Tibial nerve (tissue), 4 donors: ENCODE data around the gene QSOX2. TPM values are rescaled to one million over a fixed set of nuclear protein-coding genes. Genes with fewer than 3 reads are reported as not detected.

ENCODE experiments used
- DNase-seq, 2 donors: peaks; one replicate each; pipeline ENCODE4 v3.0.0-alpha.2; 2019; ENCODE audit warnings: low spot score in 2 of 2
- H3K27ac ChIP-seq, 4 donors: fragments of 200-600 bp; sonication (generic) in 3 of 4; one replicate each; pipeline ENCODE4 v1.5.1; 2017 to 2019; ENCODE audit warnings: mild to moderate bottlenecking in 1 of 4
- H3K27me3 ChIP-seq, 2 donors: fragments of 200-600 bp; sonication (generic) in 1 of 2; one replicate each; pipeline versions ENCODE4 v1.5.1 to v1.6.0; 2017 to 2019
- H3K36me3 ChIP-seq, 3 donors: fragments of 200-600 bp; sonication (generic); one replicate each; pipeline ENCODE4 v1.5.1; 2018 to 2019
- H3K4me1 ChIP-seq, 4 donors: fragments of 200-600 bp; sonication (generic) in 3 of 4; one replicate each; pipeline ENCODE4 v1.5.1; 2017 to 2019
- H3K4me3 ChIP-seq, 4 donors: fragments of 200-600 bp; sonication (generic) in 3 of 4; one replicate each; pipeline ENCODE4 v1.5.1; 2017 to 2019; ENCODE audit warnings: mild to moderate bottlenecking in 1 of 4, moderate library complexity in 1 of 4
- H3K9me3 ChIP-seq, 4 donors: fragments of 200-600 bp; sonication (generic) in 3 of 4; one replicate each; pipeline ENCODE4 v1.5.1; 2017 to 2019
- EP300 ChIP-seq, 2 donors: sonication (generic); formaldehyde crosslinking; IDR thresholded peaks; one replicate each; pipeline ENCODE4 v1.6.1; 2017; ENCODE audit warnings: antibody characterized with exemption in 2 of 2, mild to moderate bottlenecking in 1 of 2
- POLR2A ChIP-seq, 2 donors: fragments of 450-650 bp; IDR thresholded peaks; one replicate each; pipeline ENCODE4 v1.6.1; 2017; ENCODE audit warnings: antibody characterized with exemption in 2 of 2, mild to moderate bottlenecking in 2 of 2, moderate library complexity in 2 of 2
- WGBS, 2 donors: methylation state at CpG; one replicate each; pipeline ENCODE4 v1.1.5; 2018; 5-methylcytosine and 5-hydroxymethylcytosine counted together
- total RNA-seq, 4 donors: library from RNA; depleted of rRNA; stranded (reverse); fragments of >200 nt; gene quantifications; one replicate each; pipeline ENCODE4 v1.1.0, GENCODE V29; 2016
- TF ChIP-seq, protein P1 (sequence below), 5 experiments: fragments of 200-600 bp in 3 of 5; fragments of 450-650 bp in 2 of 5; sonication (generic) in 3 of 5; IDR thresholded peaks; one replicate each; pipeline ENCODE4 v1.5.1; 2016 to 2019; ENCODE audit warnings: antibody characterized with exemption in 5 of 5, mild to moderate bottlenecking in 3 of 5, moderate library complexity in 2 of 5

The QSOX2 gene
- total RNA-seq, 4 donors from 2014 or later, result 10.2 to 16.8 (median 11.8) TPM

- DNase-seq, result no peak
- Histone ChIP-seq H3K4me3 (no peak overlapping the region), H3K27me3 (peaks cover 0 to 12% of the 10 kb centered on the region in 2 donors), H3K27ac (no peak overlapping the region), H3K36me3 (no peaks in the 10 kb centered on the region), H3K4me1 (no peaks in the 10 kb centered on the region), H3K9me3 (peaks cover 0 to 33% (median 0%) of the 10 kb centered on the region in 4 donors)
- TF ChIP-seq EP300 (IDR thresholded peaks at IDR 0.05) (no peak), POLR2A (IDR thresholded peaks at IDR 0.05) (no peak)
- TF ChIP-seq, protein P1, sequence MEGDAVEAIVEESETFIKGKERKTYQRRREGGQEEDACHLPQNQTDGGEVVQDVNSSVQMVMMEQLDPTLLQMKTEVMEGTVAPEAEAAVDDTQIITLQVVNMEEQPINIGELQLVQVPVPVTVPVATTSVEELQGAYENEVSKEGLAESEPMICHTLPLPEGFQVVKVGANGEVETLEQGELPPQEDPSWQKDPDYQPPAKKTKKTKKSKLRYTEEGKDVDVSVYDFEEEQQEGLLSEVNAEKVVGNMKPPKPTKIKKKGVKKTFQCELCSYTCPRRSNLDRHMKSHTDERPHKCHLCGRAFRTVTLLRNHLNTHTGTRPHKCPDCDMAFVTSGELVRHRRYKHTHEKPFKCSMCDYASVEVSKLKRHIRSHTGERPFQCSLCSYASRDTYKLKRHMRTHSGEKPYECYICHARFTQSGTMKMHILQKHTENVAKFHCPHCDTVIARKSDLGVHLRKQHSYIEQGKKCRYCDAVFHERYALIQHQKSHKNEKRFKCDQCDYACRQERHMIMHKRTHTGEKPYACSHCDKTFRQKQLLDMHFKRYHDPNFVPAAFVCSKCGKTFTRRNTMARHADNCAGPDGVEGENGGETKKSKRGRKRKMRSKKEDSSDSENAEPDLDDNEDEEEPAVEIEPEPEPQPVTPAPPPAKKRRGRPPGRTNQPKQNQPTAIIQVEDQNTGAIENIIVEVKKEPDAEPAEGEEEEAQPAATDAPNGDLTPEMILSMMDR (IDR thresholded peaks at IDR 0.05), result no peak
- WGBS, 2 donors, result 68 to 80% methylated on average over 1 of the region's 1 CpG
Measured at GRCh38 chr9:136163248-136163850, 82.3 kb downstream of the QSOX2 start.

DNA sequence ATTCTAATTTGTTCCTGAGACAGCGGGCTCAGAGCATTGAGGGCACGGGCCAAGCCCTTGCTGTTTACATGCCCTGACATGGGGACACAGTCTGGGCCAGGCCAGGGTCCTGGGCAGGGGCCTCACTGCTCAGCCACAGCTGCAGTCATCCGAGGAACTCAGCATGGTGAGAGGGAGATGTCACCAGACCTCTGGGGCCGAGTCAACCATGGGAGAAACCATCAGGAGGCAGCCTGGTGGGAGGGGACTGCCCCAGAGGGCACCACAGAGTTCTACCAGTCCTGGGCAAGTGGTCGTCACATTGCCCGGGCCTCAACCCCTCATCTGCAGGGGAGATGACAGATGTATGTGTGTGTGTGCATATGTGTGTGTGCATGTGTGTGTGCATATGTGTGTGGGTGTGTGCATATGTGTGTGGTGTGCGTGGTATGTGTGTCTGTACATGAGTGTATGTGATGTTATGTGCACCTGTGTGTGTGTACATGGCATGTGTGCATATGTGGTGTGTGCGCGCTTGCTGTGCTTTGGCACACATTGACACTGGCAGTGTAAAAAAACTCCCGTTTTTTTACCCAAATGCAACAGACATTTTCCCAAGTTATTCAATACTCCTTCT is 84.5 kb downstream of the QSOX2 start:
- Histone ChIP-seq H3K36me3 (no peaks in the 10 kb centered on the region), H3K4me3 (no peak overlapping the region), H3K9me3 (peaks cover 0 to 29% (median 0%) of the 10 kb centered on the region in 4 donors), H3K4me1 (no peaks in the 10 kb centered on the region), H3K27ac (no peak overlapping the region), H3K27me3 (peaks cover 0 to 35% of the 10 kb centered on the region in 2 donors)
- WGBS, 2 donors, result 59 to 60% methylated on average over 10 of the region's 10 CpGs
- DNase-seq, result no peak
- no peak for TF ChIP-seq EP300 (IDR thresholded peaks at IDR 0.05)
- TF ChIP-seq, protein P1 (IDR thresholded peaks at IDR 0.05), result no peak
- no peak for TF ChIP-seq POLR2A (IDR thresholded peaks at IDR 0.05)

GRCh38 chr9:136160381-136160841 is 85.2 kb downstream of the QSOX2 start:
- whole genome bisulfite sequencing, 2 donors, result 52 to 70% methylated on average over 10 to 12 of the region's 12 CpGs
- Histone ChIP-seq H3K27me3 (peaks cover 0 to 42% of the 10 kb centered on the region in 2 donors), H3K4me3 (no peak overlapping the region), H3K4me1 (no peaks in the 10 kb centered on the region), H3K9me3 (peaks cover 0 to 23% (median 0%) of the 10 kb centered on the region in 4 donors), H3K27ac (no peak overlapping the region), H3K36me3 (no peaks in the 10 kb centered on the region)
- TF ChIP-seq, protein P1 (IDR thresholded peaks at IDR 0.05), result no peak
- TF ChIP-seq EP300 (IDR thresholded peaks at IDR 0.05) (no peak), POLR2A (IDR thresholded peaks at IDR 0.05) (no peak)
- no peak for DNase-seq

- Histone ChIP-seq H3K36me3 (no peaks in the 10 kb centered on the region), H3K27ac (no peak overlapping the region), H3K9me3 (peaks cover 0 to 23% (median 0%) of the 10 kb centered on the region in 4 donors), H3K27me3 (peaks cover 0 to 47% of the 10 kb centered on the region in 2 donors), H3K4me1 (no peaks in the 10 kb centered on the region), H3K4me3 (no peak overlapping the region)
- DNase-seq, result no peak
- TF ChIP-seq EP300 (IDR thresholded peaks at IDR 0.05), result no peak
- no peak for TF ChIP-seq POLR2A (IDR thresholded peaks at IDR 0.05)
- TF ChIP-seq, protein P1 (IDR thresholded peaks at IDR 0.05), result no peak
- WGBS, 2 donors, result 84 to 92% methylated on average over 2 to 16 of the region's 16 CpGs
Measured at GRCh38 chr9:136159851-136160250, 85.8 kb downstream of the QSOX2 start.
